Measurements from ENCODE around the gene ZMYM4.
"Not testable (repeated sequence)": the region's sequence is repeated elsewhere in the genome, so short reads cannot be mapped to it uniquely, and the experiment has no call there.

ZMYM4 gene

GRCh38 chr1:35231287-35231686, 37.2 kb upstream of the ZMYM4 start:
- TF ChIP-seq, protein P1, sequence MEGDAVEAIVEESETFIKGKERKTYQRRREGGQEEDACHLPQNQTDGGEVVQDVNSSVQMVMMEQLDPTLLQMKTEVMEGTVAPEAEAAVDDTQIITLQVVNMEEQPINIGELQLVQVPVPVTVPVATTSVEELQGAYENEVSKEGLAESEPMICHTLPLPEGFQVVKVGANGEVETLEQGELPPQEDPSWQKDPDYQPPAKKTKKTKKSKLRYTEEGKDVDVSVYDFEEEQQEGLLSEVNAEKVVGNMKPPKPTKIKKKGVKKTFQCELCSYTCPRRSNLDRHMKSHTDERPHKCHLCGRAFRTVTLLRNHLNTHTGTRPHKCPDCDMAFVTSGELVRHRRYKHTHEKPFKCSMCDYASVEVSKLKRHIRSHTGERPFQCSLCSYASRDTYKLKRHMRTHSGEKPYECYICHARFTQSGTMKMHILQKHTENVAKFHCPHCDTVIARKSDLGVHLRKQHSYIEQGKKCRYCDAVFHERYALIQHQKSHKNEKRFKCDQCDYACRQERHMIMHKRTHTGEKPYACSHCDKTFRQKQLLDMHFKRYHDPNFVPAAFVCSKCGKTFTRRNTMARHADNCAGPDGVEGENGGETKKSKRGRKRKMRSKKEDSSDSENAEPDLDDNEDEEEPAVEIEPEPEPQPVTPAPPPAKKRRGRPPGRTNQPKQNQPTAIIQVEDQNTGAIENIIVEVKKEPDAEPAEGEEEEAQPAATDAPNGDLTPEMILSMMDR (IDR thresholded peaks at IDR 0.05), result no peak
- no peak for TF ChIP-seq ZFX (IDR thresholded peaks at IDR 0.05; ENCODE audit: borderline replicate concordance)
- no peak overlapping the region for H3K27ac ChIP-seq

DNA sequence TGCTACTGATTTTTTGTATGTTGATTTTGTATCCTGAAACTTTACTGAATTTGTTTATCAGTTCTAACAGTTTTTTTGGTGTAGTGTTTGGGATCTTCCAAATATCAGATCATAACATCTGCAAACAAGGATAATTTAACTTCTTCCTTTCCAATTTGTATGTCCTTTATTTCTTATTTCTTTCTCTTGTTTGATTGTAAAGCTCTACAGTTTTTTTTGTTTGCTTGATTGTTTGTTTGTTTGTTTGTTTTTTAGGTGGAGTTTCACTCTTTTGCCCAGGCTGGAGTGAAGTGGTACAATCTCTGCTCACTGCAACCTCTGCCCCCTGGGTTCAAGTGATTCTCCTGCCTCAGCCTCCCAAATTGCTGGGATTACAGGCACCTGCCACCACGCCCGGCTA, 31.7 kb upstream of the ZMYM4 start:
- H3K27ac ChIP-seq, result not testable (repeated sequence)

DNA sequence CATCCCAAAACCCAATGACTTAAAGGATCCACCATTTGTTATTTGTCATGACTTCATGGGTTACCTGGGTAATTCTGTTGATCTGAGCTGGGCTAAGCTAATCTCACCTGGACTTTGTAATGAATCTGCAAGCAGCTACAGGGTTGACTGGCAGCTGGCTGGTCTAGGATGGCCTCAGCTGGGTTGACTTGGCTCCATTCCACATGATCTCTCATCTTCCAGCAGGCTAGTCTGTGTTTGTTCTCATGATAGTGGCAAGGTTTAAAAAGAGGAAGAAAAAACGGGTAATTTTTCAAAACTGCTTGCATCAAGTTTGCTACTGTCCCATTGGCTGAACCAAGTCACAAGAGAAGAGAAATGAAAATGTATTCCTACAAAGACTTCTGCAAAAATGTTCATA, 24.8 kb upstream of the ZMYM4 start:
- no peak overlapping the region for H3K27ac ChIP-seq
- TF ChIP-seq, protein P1 (IDR thresholded peaks at IDR 0.05), result no peak
- no peak for TF ChIP-seq ZFX (IDR thresholded peaks at IDR 0.05; ENCODE audit: borderline replicate concordance)

GRCh38 chr1:35247256-35247655, 21.3 kb upstream of the ZMYM4 start:
- TF ChIP-seq ZFX (IDR thresholded peaks at IDR 0.05; ENCODE audit: borderline replicate concordance), result no peak
- TF ChIP-seq, protein P1 (IDR thresholded peaks at IDR 0.05), result no peak
- no peak overlapping the region for H3K27ac ChIP-seq

- no peak overlapping the region for H3K27ac ChIP-seq
- no peak for TF ChIP-seq ZFX (IDR thresholded peaks at IDR 0.05; ENCODE audit: borderline replicate concordance)
- TF ChIP-seq, protein P1 (IDR thresholded peaks at IDR 0.05), result no peak
These were observed 14.6 kb upstream of the ZMYM4 start for GRCh38 chr1:35253941-35254340.

GRCh38 chr1:35255276-35255675, 13.2 kb upstream of the ZMYM4 start:
- no peak overlapping the region for H3K27ac ChIP-seq
- no peak for TF ChIP-seq ZFX (IDR thresholded peaks at IDR 0.05; ENCODE audit: borderline replicate concordance)
- TF ChIP-seq, protein P1 (IDR thresholded peaks at IDR 0.05), result no peak

DNA sequence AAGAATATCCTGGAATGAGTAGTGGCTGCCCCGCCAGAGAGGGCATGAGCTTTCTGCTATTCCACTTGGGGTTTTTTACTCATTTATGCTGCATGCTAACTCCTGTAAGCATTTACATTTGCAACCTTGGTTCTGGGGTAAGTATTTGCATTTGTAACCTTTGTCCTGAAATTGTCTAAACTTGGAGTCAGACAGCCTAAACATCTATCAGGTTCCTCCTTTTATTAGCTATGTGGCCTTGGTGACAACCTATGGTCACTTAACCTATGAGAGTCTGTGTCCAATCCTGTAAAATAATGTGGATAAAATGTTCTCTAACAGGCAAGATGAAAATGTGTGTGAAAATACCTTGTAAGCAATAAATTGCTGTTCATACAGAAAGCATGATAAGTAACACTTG, 8.9 kb upstream of the ZMYM4 start:
- TF ChIP-seq, protein P1 (IDR thresholded peaks at IDR 0.05), result no peak
- no peak for TF ChIP-seq ZFX (IDR thresholded peaks at IDR 0.05; ENCODE audit: borderline replicate concordance)
- H3K27ac ChIP-seq, result no peak overlapping the region

DNA sequence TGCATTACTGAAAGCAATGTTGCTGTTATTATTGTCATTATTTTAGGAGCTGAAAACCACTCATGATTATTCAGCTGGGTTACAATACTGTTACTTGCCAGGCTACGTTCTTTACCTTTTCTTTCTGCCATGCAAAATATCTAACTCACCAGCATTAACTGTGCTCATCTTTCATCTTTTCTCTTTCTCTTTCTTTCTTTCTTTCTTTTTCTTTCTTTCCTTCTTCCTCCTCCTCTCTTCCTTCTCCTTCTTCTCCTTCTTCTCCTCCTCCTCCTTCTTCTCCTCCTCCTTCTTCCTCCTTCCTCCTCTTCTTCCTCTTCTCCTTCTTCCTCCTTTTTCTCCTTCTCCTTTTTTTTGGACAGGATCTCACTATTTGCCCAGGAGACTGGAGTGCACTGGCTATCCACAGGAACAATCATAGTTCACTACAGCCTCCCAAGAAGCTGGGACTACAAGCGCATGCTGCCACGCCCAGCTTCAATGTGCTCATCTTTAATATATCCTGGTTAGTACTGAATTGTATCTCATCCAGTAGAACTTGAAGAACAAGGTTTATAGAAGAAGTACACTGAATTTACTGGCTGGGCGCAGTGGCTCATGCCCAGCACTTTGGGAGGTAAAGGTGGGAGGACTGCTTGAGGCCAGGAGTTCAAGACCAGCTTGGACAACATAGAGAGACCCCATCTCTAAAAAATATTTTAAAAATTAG, 6.9 kb upstream of the ZMYM4 start:
- TF ChIP-seq, protein P1 (IDR thresholded peaks at IDR 0.05), result no peak
- no peak for TF ChIP-seq ZFX (IDR thresholded peaks at IDR 0.05; ENCODE audit: borderline replicate concordance)
- H3K27ac ChIP-seq, result no peak overlapping the region
